ENCODE data around the gene SCGB1A1. TPM values are rescaled to one million over a fixed set of nuclear protein-coding genes. Genes with fewer than 3 reads are reported as not detected.

SCGB1A1 gene
- total and polyA plus RNA-seq, 2 donors (not counting 1 experiment from before 2014, with no cell fraction given): not detected

- Mint-ChIP-seq H3K4me1 (no peaks in the 10 kb centered on the region), H3K9me3 (ENCODE audit: insufficient read depth) (no peaks in the 10 kb centered on the region), H3K27ac (no peak overlapping the region), H3K4me3 (no peak overlapping the region), H3K27me3 (no peaks in the 10 kb centered on the region)
- no peaks in the 10 kb centered on the region for H3K27me3 ChIP-seq (replicated peaks in 1 of 4; ENCODE audit: control extremely low read depth in 1 of 4, control insufficient read depth in 3 of 4, insufficient read depth in 4 of 4, low read length in 3 of 4)
- H3K27ac ChIP-seq (ENCODE audit: low read length in 2 of 2): no peak overlapping the region
- no peak overlapping the region for H3K9ac ChIP-seq (ENCODE audit: low read length)
- no peak overlapping the region for H3K4me3 ChIP-seq (ENCODE audit: control extremely low read depth in 1 of 5, extremely low read depth in 1 of 5, insufficient read depth in 1 of 5, low read depth in 2 of 5, low read length in 4 of 5)
- ChIA-PET POLR2A (interaction anchor here (0.7 kb wide), 1 partner anchor 635 kb away, joined by 3 read pairs; no protein-coding TSS in a partner anchor), CTCF (no interaction called here)
- no peak for TF ChIP-seq CTCF (IDR thresholded peaks at IDR 0.05)
- TF ChIP-seq EZH2 (IDR thresholded peaks at IDR 0.05; ENCODE audit: borderline replicate concordance, insufficient read depth, low read depth, low read length, poor library complexity, severe bottlenecking): no peak
- ATAC-seq (ENCODE audit: low read depth): no peak
- intact Hi-C loops (cut with micrococcal nuclease): no loop called here
- H3K4me1 ChIP-seq (ENCODE audit: control insufficient read depth in 2 of 2, insufficient read depth in 2 of 2, low read length in 2 of 2): no peaks in the 10 kb centered on the region
- no peak overlapping the region for H2AFZ ChIP-seq (ENCODE audit: insufficient read depth, low read depth, low read length, poor library complexity, severe bottlenecking)
- 95% methylated on average over 2 of the region's 3 CpGs for WGBS (ENCODE audit: insufficient coverage)
- H3K79me2 ChIP-seq (ENCODE audit: control insufficient read depth, insufficient read depth, low read length): no peaks in the 10 kb centered on the region
- DNase-seq: no peak
- H3K36me3 ChIP-seq (replicated peaks in 1 of 2; ENCODE audit: control extremely low read depth in 1 of 2, control insufficient read depth in 1 of 2, extremely low read depth in 1 of 2, insufficient read depth in 2 of 2, low read length in 1 of 2): no peaks in the 10 kb centered on the region
- no peak overlapping the region for H3K4me2 ChIP-seq (replicated peaks; ENCODE audit: low read depth, low read length, poor library complexity, severe bottlenecking)
- H4K20me1 ChIP-seq (ENCODE audit: control insufficient read depth, insufficient read depth, low read length, poor library complexity, severe bottlenecking): no peaks in the 10 kb centered on the region
- no peaks in the 10 kb centered on the region for H3K9me3 ChIP-seq (ENCODE audit: control extremely low read depth in 1 of 3, control insufficient read depth in 2 of 3, insufficient read depth in 1 of 3, low read length in 2 of 3)
These were observed 31.5 kb upstream of the SCGB1A1 start for GRCh38 chr11:62387381-62387780.

GRCh38 chr11:62388999-62389398 lies 29.8 kb upstream of the SCGB1A1 start:
- Mint-ChIP-seq H3K9me3 (ENCODE audit: insufficient read depth) (no peaks in the 10 kb centered on the region), H3K4me3 (no peak overlapping the region), H3K27ac (no peak overlapping the region), H3K27me3 (no peaks in the 10 kb centered on the region), H3K4me1 (no peaks in the 10 kb centered on the region)
- no peaks in the 10 kb centered on the region for H4K20me1 ChIP-seq (ENCODE audit: control insufficient read depth, insufficient read depth, low read length, poor library complexity, severe bottlenecking)
- 93% methylated on average over 7 of the region's 11 CpGs for WGBS (ENCODE audit: insufficient coverage)
- H2AFZ ChIP-seq (ENCODE audit: insufficient read depth, low read depth, low read length, poor library complexity, severe bottlenecking): no peak overlapping the region
- no peak overlapping the region for H3K9ac ChIP-seq (ENCODE audit: low read length)
- TF ChIP-seq CTCF (IDR thresholded peaks at IDR 0.05): no peak
- no peak for TF ChIP-seq EZH2 (IDR thresholded peaks at IDR 0.05; ENCODE audit: borderline replicate concordance, insufficient read depth, low read depth, low read length, poor library complexity, severe bottlenecking)
- H3K9me3 ChIP-seq (ENCODE audit: control extremely low read depth in 1 of 3, control insufficient read depth in 2 of 3, insufficient read depth in 1 of 3, low read length in 2 of 3): no peaks in the 10 kb centered on the region
- H3K27me3 ChIP-seq (replicated peaks in 1 of 4; ENCODE audit: control extremely low read depth in 1 of 4, control insufficient read depth in 3 of 4, insufficient read depth in 4 of 4, low read length in 3 of 4): no peaks in the 10 kb centered on the region
- intact Hi-C loops (cut with micrococcal nuclease): no loop called here
- no peaks in the 10 kb centered on the region for H3K36me3 ChIP-seq (replicated peaks in 1 of 2; ENCODE audit: control extremely low read depth in 1 of 2, control insufficient read depth in 1 of 2, extremely low read depth in 1 of 2, insufficient read depth in 2 of 2, low read length in 1 of 2)
- ChIA-PET CTCF (interaction anchor here (1.5 kb wide), 1 partner anchor 9 kb away, joined by 4 read pairs; no protein-coding TSS in a partner anchor), POLR2A (interaction anchor here (0.7 kb wide), 1 partner anchor 319 kb away, joined by 4 read pairs; no protein-coding TSS in a partner anchor)
- DNase-seq (no peak), ATAC-seq (ENCODE audit: low read depth) (no peak)
- H3K4me3 ChIP-seq (ENCODE audit: control extremely low read depth in 1 of 5, extremely low read depth in 1 of 5, insufficient read depth in 1 of 5, low read depth in 2 of 5, low read length in 4 of 5): no peak overlapping the region
- H3K4me2 ChIP-seq (replicated peaks; ENCODE audit: low read depth, low read length, poor library complexity, severe bottlenecking): no peak overlapping the region
- no peaks in the 10 kb centered on the region for H3K4me1 ChIP-seq (ENCODE audit: control insufficient read depth in 2 of 2, insufficient read depth in 2 of 2, low read length in 2 of 2)
- H3K27ac ChIP-seq (ENCODE audit: low read length in 2 of 2): no peak overlapping the region
- H3K79me2 ChIP-seq (ENCODE audit: control insufficient read depth, insufficient read depth, low read length): no peaks in the 10 kb centered on the region

Measured in B cell (primary cell).